Measurements from ENCODE around the gene RHBDL3. TPM values are rescaled to one million over a fixed set of nuclear protein-coding genes. Genes with fewer than 3 reads are reported as not detected.

RHBDL3 gene
- total and polyA plus RNA-seq, 4 donors = 0.02 to 0.17 (median 0.05) TPM; not detected in 1

DNA sequence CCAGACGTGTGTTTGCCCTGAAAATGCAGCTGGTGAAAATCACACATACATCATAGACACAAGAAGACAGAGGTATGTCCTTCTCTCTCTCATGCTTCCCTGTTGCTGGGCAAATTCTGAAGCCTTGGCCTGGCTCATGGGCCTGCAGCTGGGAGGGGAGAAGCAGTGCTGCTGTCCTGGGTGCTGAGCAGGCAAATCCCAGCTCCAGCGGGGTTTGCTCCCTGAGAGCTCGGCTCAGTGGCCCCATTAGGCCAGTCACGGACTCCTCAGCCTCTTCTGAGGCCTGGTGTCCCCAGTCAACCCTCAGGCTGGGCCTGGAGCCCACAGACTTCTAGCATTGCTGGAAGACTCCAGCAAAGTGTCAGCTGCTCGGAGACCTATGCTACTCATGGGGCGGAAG is 11.7 kb downstream of the RHBDL3 start:
- 87% methylated on average over 6 of the region's 6 CpGs for WGBS
- no peak overlapping the region for H3K27ac ChIP-seq (ENCODE audit: low read depth in 1 of 2, low read length in 2 of 2)
- no peak overlapping the region for H3K9ac ChIP-seq (ENCODE audit: low read depth in 1 of 2, low read length in 2 of 2)
- no peak overlapping the region for H3K4me3 ChIP-seq (ENCODE audit: low read depth in 1 of 3, low read length in 3 of 3)
- no peak for DNase-seq (ENCODE audit: low spot score)
- no peaks in the 10 kb centered on the region for H3K36me3 ChIP-seq (ENCODE audit: control insufficient read depth in 4 of 4, insufficient read depth in 3 of 4, low read depth in 1 of 4, low read length in 3 of 4)
- H3K27me3 ChIP-seq (ENCODE audit: control insufficient read depth in 4 of 4, insufficient read depth in 4 of 4, low read length in 3 of 4) = no peaks in the 10 kb centered on the region
- TF ChIP-seq, protein P1, sequence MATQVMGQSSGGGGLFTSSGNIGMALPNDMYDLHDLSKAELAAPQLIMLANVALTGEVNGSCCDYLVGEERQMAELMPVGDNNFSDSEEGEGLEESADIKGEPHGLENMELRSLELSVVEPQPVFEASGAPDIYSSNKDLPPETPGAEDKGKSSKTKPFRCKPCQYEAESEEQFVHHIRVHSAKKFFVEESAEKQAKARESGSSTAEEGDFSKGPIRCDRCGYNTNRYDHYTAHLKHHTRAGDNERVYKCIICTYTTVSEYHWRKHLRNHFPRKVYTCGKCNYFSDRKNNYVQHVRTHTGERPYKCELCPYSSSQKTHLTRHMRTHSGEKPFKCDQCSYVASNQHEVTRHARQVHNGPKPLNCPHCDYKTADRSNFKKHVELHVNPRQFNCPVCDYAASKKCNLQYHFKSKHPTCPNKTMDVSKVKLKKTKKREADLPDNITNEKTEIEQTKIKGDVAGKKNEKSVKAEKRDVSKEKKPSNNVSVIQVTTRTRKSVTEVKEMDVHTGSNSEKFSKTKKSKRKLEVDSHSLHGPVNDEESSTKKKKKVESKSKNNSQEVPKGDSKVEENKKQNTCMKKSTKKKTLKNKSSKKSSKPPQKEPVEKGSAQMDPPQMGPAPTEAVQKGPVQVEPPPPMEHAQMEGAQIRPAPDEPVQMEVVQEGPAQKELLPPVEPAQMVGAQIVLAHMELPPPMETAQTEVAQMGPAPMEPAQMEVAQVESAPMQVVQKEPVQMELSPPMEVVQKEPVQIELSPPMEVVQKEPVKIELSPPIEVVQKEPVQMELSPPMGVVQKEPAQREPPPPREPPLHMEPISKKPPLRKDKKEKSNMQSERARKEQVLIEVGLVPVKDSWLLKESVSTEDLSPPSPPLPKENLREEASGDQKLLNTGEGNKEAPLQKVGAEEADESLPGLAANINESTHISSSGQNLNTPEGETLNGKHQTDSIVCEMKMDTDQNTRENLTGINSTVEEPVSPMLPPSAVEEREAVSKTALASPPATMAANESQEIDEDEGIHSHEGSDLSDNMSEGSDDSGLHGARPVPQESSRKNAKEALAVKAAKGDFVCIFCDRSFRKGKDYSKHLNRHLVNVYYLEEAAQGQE (IDR thresholded peaks at IDR 0.05) = peak; percentile 62
- TF ChIP-seq, protein P2, sequence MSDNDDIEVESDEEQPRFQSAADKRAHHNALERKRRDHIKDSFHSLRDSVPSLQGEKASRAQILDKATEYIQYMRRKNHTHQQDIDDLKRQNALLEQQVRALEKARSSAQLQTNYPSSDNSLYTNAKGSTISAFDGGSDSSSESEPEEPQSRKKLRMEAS (IDR thresholded peaks at IDR 0.05) = no peak
- H3K4me1 ChIP-seq (ENCODE audit: control insufficient read depth in 4 of 4, insufficient read depth in 4 of 4, low read length in 3 of 4) = no peaks in the 10 kb centered on the region
- H3K9me3 ChIP-seq (ENCODE audit: control insufficient read depth in 4 of 4, low read length in 3 of 4) = no peaks in the 10 kb centered on the region

DNA sequence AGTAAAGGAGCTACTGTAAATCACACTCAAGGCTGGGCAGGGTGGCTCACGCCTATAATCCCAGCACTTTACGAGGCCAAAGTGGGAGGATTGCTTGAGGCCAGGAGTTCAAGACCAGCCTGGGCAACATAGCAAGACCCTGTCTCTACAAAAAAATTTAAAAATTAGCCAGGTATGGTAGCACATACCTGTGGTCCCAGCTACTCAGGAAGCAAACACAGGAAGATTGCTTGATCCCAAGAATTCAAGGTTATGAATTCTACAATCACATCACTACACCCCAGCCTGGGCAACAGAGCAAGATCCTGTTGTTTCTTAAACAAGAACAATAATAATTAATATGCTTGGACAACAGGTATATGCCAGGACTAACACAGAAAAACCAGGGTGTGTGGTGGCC is 13.2 kb downstream of the RHBDL3 start:
- H3K9ac ChIP-seq (ENCODE audit: low read depth in 1 of 2, low read length in 2 of 2) = no peak overlapping the region
- H3K4me3 ChIP-seq (ENCODE audit: low read depth in 1 of 3, low read length in 3 of 3) = no peak overlapping the region
- H3K27ac ChIP-seq (ENCODE audit: low read depth in 1 of 2, low read length in 2 of 2) = no peak overlapping the region
- 91% methylated on average over 2 of the region's 2 CpGs for WGBS
- no peaks in the 10 kb centered on the region for H3K4me1 ChIP-seq (ENCODE audit: control insufficient read depth in 4 of 4, insufficient read depth in 4 of 4, low read length in 3 of 4)
- no peak for TF ChIP-seq RAD21 (IDR thresholded peaks at IDR 0.05)
- no peak for TF ChIP-seq TAF1 (conservative IDR thresholded peaks at IDR 0.05)
- TF ChIP-seq, protein P2 (IDR thresholded peaks at IDR 0.05) = no peak
- no peak for TF ChIP-seq FOXA1 (IDR thresholded peaks at IDR 0.05)
- no peak for TF ChIP-seq NR2F2 (IDR thresholded peaks at IDR 0.05)
- no peak for TF ChIP-seq JUND (IDR thresholded peaks at IDR 0.05)
- TF ChIP-seq FOXA2 (IDR thresholded peaks at IDR 0.05) = no peak
- no peaks in the 10 kb centered on the region for H3K36me3 ChIP-seq (ENCODE audit: control insufficient read depth in 4 of 4, insufficient read depth in 3 of 4, low read depth in 1 of 4, low read length in 3 of 4)
- no peaks in the 10 kb centered on the region for H3K9me3 ChIP-seq (ENCODE audit: control insufficient read depth in 4 of 4, low read length in 3 of 4)
- DNase-seq (ENCODE audit: low spot score) = no peak
- no peaks in the 10 kb centered on the region for H3K27me3 ChIP-seq (ENCODE audit: control insufficient read depth in 4 of 4, insufficient read depth in 4 of 4, low read length in 3 of 4)

DNA sequence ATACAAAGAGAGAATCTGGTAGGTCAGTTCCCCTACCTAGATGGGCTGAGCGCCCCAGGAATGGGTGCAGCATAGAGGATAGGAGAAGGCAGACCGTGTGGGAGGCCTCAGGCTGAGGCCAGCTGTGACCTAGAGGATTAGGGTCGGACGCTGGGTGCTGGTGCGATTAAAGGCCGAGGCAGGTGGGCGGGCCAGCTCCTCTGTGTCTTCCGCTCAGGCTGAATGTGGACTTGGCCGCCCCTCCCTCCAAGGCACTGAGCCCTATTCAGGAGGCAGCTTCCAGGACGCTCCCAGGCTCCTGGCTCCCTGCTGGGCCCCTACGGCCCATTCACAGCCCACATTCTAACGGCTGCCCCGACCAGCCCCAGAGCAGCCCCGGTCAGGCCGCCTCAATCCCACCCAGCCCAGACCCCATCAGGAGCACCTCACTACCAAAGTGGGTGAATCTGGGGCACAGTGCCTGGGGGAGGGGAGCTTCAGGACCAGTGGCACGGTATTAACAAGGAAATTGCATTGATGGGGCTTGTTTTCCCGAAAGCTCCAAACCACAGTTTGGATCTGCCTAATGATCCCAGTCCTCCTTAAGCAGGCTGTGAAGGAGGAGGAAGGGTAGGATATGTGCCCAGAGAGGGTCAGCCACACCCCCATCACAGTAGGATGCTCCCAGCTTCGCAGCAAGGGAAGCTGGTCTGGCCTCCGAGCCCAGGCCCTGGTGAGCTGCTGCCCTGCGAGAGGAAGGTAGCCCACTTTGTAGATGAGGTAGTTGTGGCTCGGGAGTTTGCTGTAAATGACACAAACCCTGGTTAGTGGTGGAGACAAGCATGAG is 14.5 kb downstream of the RHBDL3 start:
- H3K36me3 ChIP-seq (ENCODE audit: control insufficient read depth in 4 of 4, insufficient read depth in 3 of 4, low read depth in 1 of 4, low read length in 3 of 4) = no peaks in the 10 kb centered on the region
- no peaks in the 10 kb centered on the region for H3K9me3 ChIP-seq (ENCODE audit: control insufficient read depth in 4 of 4, low read length in 3 of 4)
- no peak overlapping the region for H3K4me3 ChIP-seq (ENCODE audit: low read depth in 1 of 3, low read length in 3 of 3)
- no peak overlapping the region for H3K27ac ChIP-seq (ENCODE audit: low read depth in 1 of 2, low read length in 2 of 2)
- H3K27me3 ChIP-seq (ENCODE audit: control insufficient read depth in 4 of 4, insufficient read depth in 4 of 4, low read length in 3 of 4) = no peaks in the 10 kb centered on the region
- DNase-seq (ENCODE audit: low spot score) = no peak
- H3K4me1 ChIP-seq (ENCODE audit: control insufficient read depth in 4 of 4, insufficient read depth in 4 of 4, low read length in 3 of 4) = no peaks in the 10 kb centered on the region
- WGBS = 87% methylated on average over 21 of the region's 21 CpGs
- no peak overlapping the region for H3K9ac ChIP-seq (ENCODE audit: low read depth in 1 of 2, low read length in 2 of 2)
- TF ChIP-seq HNF4A (conservative IDR thresholded peaks at IDR 0.05) = no peak
- no peak for TF ChIP-seq JUND (IDR thresholded peaks at IDR 0.05)
- no peak for TF ChIP-seq SP1 (IDR thresholded peaks at IDR 0.05)
- no peak for TF ChIP-seq FOXA1 (IDR thresholded peaks at IDR 0.05)
- TF ChIP-seq, protein P1 (IDR thresholded peaks at IDR 0.05) = no peak
- TF ChIP-seq RXRA (IDR thresholded peaks at IDR 0.05) = no peak
- TF ChIP-seq EGR1 (IDR thresholded peaks at IDR 0.05; ENCODE audit: low read depth in 2 of 2) = no peak
- no peak for TF ChIP-seq RAD21 (IDR thresholded peaks at IDR 0.05)
